GM12878 (cell line): ENCODE results near the gene ROR2.

Experiments
- CBX5 ChIP-seq: sonication (generic); IDR thresholded peaks from 2 replicates; pipeline ENCODE4 v1.6.1; 2016; ENCODE audit warnings: low read depth, moderate library complexity, mild to moderate bottlenecking, inconsistent platforms
- SIN3A ChIP-seq: IDR thresholded peaks from 2 replicates; pipeline ENCODE4 v1.6.1; 2012; ENCODE audit warnings: low read depth, low read length, improper control_type of control experiment
- TCF7 ChIP-seq: IDR thresholded peaks from 2 replicates; pipeline ENCODE4 v1.6.1; 2014; ENCODE audit warnings: antibody characterized with exemption, borderline replicate concordance
- TF ChIP-seq, protein P1 (sequence below), 3 experiments: IDR thresholded peaks in 2 of 3; conservative IDR thresholded peaks in 1 of 3; 2 replicates each; pipeline ENCODE4 v1.5.1; 2011; ENCODE audit warnings: low read depth in 3 of 3, low read length in 3 of 3, mild to moderate bottlenecking in 3 of 3, control low read depth in 2 of 3, moderate library complexity in 2 of 3, inconsistent platforms in 1 of 3, mixed read lengths in 1 of 3; ENCODE audit not compliant: control insufficient read depth in 2 of 3, insufficient read depth in 1 of 3; ENCODE audit errors: extremely low read depth in 1 of 3

- TF ChIP-seq, protein P1, sequence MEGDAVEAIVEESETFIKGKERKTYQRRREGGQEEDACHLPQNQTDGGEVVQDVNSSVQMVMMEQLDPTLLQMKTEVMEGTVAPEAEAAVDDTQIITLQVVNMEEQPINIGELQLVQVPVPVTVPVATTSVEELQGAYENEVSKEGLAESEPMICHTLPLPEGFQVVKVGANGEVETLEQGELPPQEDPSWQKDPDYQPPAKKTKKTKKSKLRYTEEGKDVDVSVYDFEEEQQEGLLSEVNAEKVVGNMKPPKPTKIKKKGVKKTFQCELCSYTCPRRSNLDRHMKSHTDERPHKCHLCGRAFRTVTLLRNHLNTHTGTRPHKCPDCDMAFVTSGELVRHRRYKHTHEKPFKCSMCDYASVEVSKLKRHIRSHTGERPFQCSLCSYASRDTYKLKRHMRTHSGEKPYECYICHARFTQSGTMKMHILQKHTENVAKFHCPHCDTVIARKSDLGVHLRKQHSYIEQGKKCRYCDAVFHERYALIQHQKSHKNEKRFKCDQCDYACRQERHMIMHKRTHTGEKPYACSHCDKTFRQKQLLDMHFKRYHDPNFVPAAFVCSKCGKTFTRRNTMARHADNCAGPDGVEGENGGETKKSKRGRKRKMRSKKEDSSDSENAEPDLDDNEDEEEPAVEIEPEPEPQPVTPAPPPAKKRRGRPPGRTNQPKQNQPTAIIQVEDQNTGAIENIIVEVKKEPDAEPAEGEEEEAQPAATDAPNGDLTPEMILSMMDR (IDR thresholded peaks at IDR 0.05 in 2 of 3, conservative IDR thresholded peaks at IDR 0.05 in 1 of 3; ENCODE audit: control insufficient read depth in 2 of 3, extremely low read depth in 1 of 3, insufficient read depth in 1 of 3, low read depth in 3 of 3, low read length in 3 of 3), result no peak
- no peak for TF ChIP-seq TCF7
- TF ChIP-seq CBX5, result no peak
- no peak for TF ChIP-seq SIN3A
Measured at GRCh38 chr9:91604451-91605179, 345.4 kb downstream of the ROR2 start.
